Osteoblast (primary cell): Measurements from ENCODE around the gene OSGEP. TPM values are rescaled to one million over a fixed set of nuclear protein-coding genes. Genes with fewer than 3 reads are reported as not detected.

Experiments used
- DNase-seq: peaks from one replicate; pipeline ENCODE4 v3.0.0; 2011; ENCODE audit warnings: low spot score, mixed read lengths; ENCODE audit not compliant: insufficient read length; ENCODE audit errors: missing footprints
- H2AFZ ChIP-seq: 2 replicates; pipeline ENCODE4 v1.6.0; 2011; ENCODE audit warnings: mild to moderate bottlenecking, low read length
- H3K27ac ChIP-seq: 2 replicates; pipeline ENCODE4 v1.5.1; 2011; ENCODE audit warnings: mild to moderate bottlenecking, low read depth, low read length, moderate library complexity
- H3K27me3 ChIP-seq: 2 replicates; pipeline ENCODE4 v1.6.0; 2012; ENCODE audit warnings: mild to moderate bottlenecking, control low read depth, inconsistent platforms, low read length, moderate library complexity; ENCODE audit not compliant: insufficient read depth
- H3K36me3 ChIP-seq: 2 replicates; pipeline ENCODE4 v1.5.1; 2011; ENCODE audit warnings: mild to moderate bottlenecking, low read length, control low read depth, moderate library complexity; ENCODE audit not compliant: insufficient read depth
- H3K4me1 ChIP-seq: 2 replicates; pipeline ENCODE4 v1.5.1; 2011; ENCODE audit warnings: mild to moderate bottlenecking, low read length, control low read depth, moderate library complexity; ENCODE audit not compliant: insufficient read depth
- H3K4me2 ChIP-seq: 2 replicates; pipeline ENCODE4 v1.6.0; 2011; ENCODE audit warnings: mild to moderate bottlenecking, low read length; ENCODE audit not compliant: insufficient read depth
- H3K4me3 ChIP-seq: fragments of 200-600 bp; sonication (generic); 3 replicates; pipeline ENCODE4 v1.5.1; 2012; ENCODE audit warnings: mild to moderate bottlenecking, low read length, inconsistent platforms; ENCODE audit not compliant: insufficient read depth
- H3K79me2 ChIP-seq: 2 replicates; pipeline ENCODE4 v1.6.0; 2012; ENCODE audit warnings: mild to moderate bottlenecking, low read length, control low read depth, inconsistent platforms; ENCODE audit not compliant: insufficient read depth
- H3K9me3 ChIP-seq: 2 replicates; pipeline ENCODE4 v1.5.1; 2011; ENCODE audit warnings: low read depth, low read length, control low read depth
- H4K20me1 ChIP-seq: 2 replicates; pipeline ENCODE4 v1.6.0; 2012; ENCODE audit warnings: mild to moderate bottlenecking, low read length, control low read depth; ENCODE audit not compliant: insufficient read depth
- total RNA-seq: library from RNA; depleted of rRNA; stranded (reverse); fragments of >200 nt; gene quantifications from 2 replicates; pipeline ENCODE4 v1.2.3, GENCODE V29; 2012
- TF ChIP-seq, protein P1 (sequence below): IDR thresholded peaks from 2 replicates; pipeline ENCODE4 v1.5.1; 2011; ENCODE audit warnings: mild to moderate bottlenecking, low read depth, low read length, moderate library complexity; ENCODE audit errors: extremely low read depth

The OSGEP gene
- total RNA-seq, 1 donor = 47.8 TPM

- H4K20me1 ChIP-seq = no peaks in the 10 kb centered on the region
- no peaks in the 10 kb centered on the region for H3K36me3 ChIP-seq
- H3K9me3 ChIP-seq = no peaks in the 10 kb centered on the region
- H3K27ac ChIP-seq = no peak overlapping the region
- H3K4me3 ChIP-seq = no peak overlapping the region
- DNase-seq = no peak
- no peaks in the 10 kb centered on the region for H3K27me3 ChIP-seq
- no peaks in the 10 kb centered on the region for H3K79me2 ChIP-seq
- peak overlapping the region; percentile 27 for H2AFZ ChIP-seq
- H3K4me1 ChIP-seq = peaks cover 3% of the 10 kb centered on the region
- TF ChIP-seq, protein P1, sequence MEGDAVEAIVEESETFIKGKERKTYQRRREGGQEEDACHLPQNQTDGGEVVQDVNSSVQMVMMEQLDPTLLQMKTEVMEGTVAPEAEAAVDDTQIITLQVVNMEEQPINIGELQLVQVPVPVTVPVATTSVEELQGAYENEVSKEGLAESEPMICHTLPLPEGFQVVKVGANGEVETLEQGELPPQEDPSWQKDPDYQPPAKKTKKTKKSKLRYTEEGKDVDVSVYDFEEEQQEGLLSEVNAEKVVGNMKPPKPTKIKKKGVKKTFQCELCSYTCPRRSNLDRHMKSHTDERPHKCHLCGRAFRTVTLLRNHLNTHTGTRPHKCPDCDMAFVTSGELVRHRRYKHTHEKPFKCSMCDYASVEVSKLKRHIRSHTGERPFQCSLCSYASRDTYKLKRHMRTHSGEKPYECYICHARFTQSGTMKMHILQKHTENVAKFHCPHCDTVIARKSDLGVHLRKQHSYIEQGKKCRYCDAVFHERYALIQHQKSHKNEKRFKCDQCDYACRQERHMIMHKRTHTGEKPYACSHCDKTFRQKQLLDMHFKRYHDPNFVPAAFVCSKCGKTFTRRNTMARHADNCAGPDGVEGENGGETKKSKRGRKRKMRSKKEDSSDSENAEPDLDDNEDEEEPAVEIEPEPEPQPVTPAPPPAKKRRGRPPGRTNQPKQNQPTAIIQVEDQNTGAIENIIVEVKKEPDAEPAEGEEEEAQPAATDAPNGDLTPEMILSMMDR = no peak
- H3K4me2 ChIP-seq = no peak overlapping the region
These were observed 44.5 kb upstream of the OSGEP start for GRCh38 chr14:20499108-20499507.

GRCh38 chr14:20498622-20499021 is 44.0 kb upstream of the OSGEP start:
- no peak overlapping the region for H2AFZ ChIP-seq
- peaks cover 5% of the 10 kb centered on the region for H3K4me1 ChIP-seq
- DNase-seq = no peak
- no peaks in the 10 kb centered on the region for H3K79me2 ChIP-seq
- TF ChIP-seq, protein P1 = no peak
- no peaks in the 10 kb centered on the region for H3K36me3 ChIP-seq
- no peaks in the 10 kb centered on the region for H3K9me3 ChIP-seq
- no peaks in the 10 kb centered on the region for H3K27me3 ChIP-seq
- H3K4me2 ChIP-seq = no peak overlapping the region
- no peaks in the 10 kb centered on the region for H4K20me1 ChIP-seq
- H3K27ac ChIP-seq = no peak overlapping the region
- no peak overlapping the region for H3K4me3 ChIP-seq

DNA sequence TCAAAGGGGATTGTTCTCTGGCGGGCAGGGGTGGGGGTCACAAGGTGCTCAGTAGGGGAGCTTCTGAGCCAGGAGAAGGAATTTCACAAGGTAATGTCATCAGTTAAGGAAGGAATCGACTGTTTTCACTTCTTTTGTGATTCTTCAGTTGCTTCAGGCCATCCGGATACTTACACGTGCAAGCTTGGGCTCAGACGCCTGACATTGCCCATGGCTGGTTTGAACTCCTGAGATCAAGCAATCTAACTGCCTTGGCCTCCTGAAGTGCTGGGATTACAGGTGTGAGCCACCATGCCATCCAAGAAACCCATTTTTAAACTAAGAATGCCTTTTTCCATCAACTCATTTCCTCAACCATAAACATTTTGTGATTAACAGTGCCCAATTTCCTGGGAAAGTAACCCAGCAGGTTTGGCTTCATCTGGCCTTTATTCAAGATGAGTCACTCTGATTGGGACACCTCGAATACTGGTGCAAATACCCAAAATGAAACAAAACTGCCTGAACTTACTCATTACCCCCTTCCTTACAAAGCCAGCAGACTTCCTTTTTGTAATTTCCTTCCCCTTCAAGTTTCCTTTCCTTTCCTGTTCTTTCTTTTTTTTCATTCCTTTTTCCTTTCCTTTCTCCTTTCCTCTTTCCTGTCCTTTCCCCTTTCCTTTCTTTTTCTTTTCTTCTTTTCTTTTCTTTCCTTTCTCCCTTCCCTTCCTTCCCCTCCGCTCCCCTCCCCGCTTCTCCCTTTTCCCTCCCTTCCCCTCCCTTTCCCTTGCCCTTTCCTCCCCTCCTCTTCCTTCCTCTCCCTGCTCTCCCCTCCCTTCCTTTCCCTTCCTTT is 40.5 kb upstream of the OSGEP start:
- H3K9me3 ChIP-seq = no peaks in the 10 kb centered on the region
- TF ChIP-seq, protein P1 = no peak
- H4K20me1 ChIP-seq = no peaks in the 10 kb centered on the region
- no peaks in the 10 kb centered on the region for H3K36me3 ChIP-seq
- H3K27ac ChIP-seq = no peak overlapping the region
- H3K4me2 ChIP-seq = peak overlapping the region; percentile 44
- DNase-seq = no peak
- no peak overlapping the region for H3K4me3 ChIP-seq
- no peaks in the 10 kb centered on the region for H3K27me3 ChIP-seq
- peak overlapping the region; percentile 1 for H2AFZ ChIP-seq
- H3K4me1 ChIP-seq = peaks cover 19% of the 10 kb centered on the region
- no peaks in the 10 kb centered on the region for H3K79me2 ChIP-seq

- H4K20me1 ChIP-seq = no peaks in the 10 kb centered on the region
- peaks cover 33% of the 10 kb centered on the region for H3K4me1 ChIP-seq
- H3K4me3 ChIP-seq = no peak overlapping the region
- H3K4me2 ChIP-seq = no peak overlapping the region
- no peak overlapping the region for H3K27ac ChIP-seq
- H3K9me3 ChIP-seq = no peaks in the 10 kb centered on the region
- no peaks in the 10 kb centered on the region for H3K36me3 ChIP-seq
- no peaks in the 10 kb centered on the region for H3K79me2 ChIP-seq
- H2AFZ ChIP-seq = peak overlapping the region; percentile 71
- no peak for DNase-seq
- TF ChIP-seq, protein P1 = no peak
- no peaks in the 10 kb centered on the region for H3K27me3 ChIP-seq
These were observed 39.0 kb upstream of the OSGEP start for GRCh38 chr14:20493634-20494033.
